Adrenal gland (tissue), 5 donors: ENCODE results near the gene FAM170B.

Source experiments
- CTCF ChIP-seq, 6 experiments: fragments of 450-650 bp in 4 of 6; fragments of 200-600 bp in 2 of 6; sonication (generic) in 1 of 6; IDR thresholded peaks; 1 replicate in 5 of 6; 2 replicates in 1 of 6; pipeline versions ENCODE4 v1.5.1 to v1.8.0; 2016 to 2021; ENCODE audit warnings: antibody characterized with exemption in 6 of 6, mild to moderate bottlenecking in 2 of 6, moderate library complexity in 1 of 6
- POLR2A ChIP-seq, 2 donors: fragments of 450-650 bp; IDR thresholded peaks; one replicate each; pipeline ENCODE4 v1.6.1; 2017; ENCODE audit warnings: antibody characterized with exemption in 2 of 2, mild to moderate bottlenecking in 2 of 2, moderate library complexity in 1 of 2
- donor health status: DM: no; HTN: no; CAD: no.

GRCh38 chr10:49107111-49107886 is 26.5 kb downstream of the FAM170B start:
- TF ChIP-seq CTCF (IDR thresholded peaks at IDR 0.05) (no peak), POLR2A (IDR thresholded peaks at IDR 0.05) (no peak)
